Activated CD4-positive, alpha-beta T cell treated with anti-CD3 and anti-CD28 coated beads, Interleukin-2, amount 50 U/mL, for 1 hour (primary cell): Measurements from ENCODE around the gene WNK2.

ENCODE experiments used
- DNase-seq: peaks from one replicate; pipeline ENCODE4 v3.0.0-alpha.2; 2020

The WNK2 gene

DNA sequence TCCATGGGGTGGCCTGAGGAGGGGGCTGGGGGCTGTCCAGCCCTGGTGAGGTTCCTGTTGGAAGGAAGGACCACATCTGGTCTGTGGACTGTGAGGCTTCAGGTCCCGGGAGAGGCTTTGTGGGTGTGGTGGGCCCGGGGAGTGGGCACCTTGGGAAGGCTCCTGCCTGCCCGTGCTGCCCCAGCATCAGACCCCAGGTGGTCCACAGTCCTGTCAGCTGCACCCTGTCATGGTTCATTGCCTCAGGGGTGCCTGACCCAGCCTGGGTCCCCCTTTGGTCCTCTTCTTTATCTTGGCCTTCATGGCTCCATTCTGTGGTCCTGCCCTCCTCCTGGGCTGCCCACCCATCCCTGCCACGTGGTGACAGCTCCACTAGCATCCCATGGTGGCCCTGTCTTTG is 36.7 kb downstream of the WNK2 start:
- DNase-seq, result no peak

DNA sequence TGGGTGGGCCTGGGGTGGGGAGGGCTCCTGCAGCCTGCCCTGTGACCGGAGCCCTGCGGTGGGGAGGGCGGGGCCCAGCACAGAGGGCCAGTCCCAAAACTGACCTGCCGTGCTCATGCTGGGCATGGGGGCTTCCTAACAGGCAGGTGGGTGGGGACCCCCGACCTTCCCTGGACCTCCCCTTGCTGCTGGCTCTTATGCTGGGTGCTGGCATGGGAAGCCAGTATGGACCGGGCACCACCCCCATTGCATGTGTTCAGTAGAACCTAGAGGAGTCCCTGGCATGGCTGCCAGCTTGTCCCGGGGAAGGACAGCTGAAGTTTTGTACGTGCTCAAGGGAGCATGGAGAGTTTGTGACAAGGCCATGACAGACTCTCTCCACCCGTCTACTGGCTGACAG is 37.1 kb downstream of the WNK2 start:
- no peak for DNase-seq

- no peak for DNase-seq
Measured at GRCh38 chr9:93222890-93223259, 38.9 kb downstream of the WNK2 start.

DNA sequence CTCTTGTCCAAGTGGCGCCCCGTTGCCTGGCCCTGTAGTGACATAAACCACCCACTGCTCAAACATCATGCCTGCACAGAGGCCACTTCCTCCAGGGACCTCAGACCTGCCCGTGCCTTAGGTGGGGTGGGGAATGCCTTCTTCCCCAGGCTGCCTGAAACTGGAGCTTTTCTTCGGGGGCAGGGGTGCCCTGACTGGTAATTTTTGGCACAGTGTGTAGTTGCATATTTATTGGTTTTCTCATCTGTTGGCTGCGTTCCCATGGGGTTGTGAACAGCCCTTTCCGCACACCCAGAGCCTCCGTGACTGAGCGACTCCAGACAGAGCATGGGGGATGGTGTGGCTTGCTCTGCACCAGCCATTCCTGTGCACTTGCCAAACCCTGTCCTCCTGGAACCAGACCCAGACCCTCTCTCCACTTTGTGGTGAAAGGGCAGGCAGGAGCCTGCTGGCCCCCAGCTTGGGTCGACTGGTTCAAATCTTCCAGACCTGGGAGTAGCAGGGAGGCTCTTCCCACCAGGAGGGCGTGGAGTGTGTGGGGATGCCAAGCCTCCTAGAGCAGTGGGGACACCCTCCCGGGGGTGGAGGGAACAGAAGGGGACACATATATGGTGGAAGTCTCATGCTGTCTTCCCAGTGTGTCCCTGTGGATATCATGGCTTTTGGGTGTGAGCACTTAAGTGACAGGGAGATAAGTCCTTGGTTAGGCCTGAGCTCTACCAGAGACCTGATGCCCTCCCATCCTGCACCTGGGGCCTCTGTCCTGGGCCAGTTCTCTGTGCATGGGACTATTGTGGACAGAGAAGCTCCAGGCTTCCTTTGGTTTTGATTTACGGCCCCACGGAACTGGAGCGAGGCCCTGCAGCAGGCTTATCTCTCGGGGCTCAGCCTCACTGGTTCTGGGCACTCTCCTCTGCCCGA is 39.6 kb downstream of the WNK2 start:
- DNase-seq, result no peak

GRCh38 chr9:93224591-93224990 is 40.7 kb downstream of the WNK2 start:
- DNase-seq, result no peak

GRCh38 chr9:93225417-93225816 is 41.5 kb downstream of the WNK2 start:
- no peak for DNase-seq

- no peak for DNase-seq
Measured at GRCh38 chr9:93225892-93226291, 42.0 kb downstream of the WNK2 start.

- no peak for DNase-seq
Measured at GRCh38 chr9:93226819-93227218, 42.9 kb downstream of the WNK2 start.

DNA sequence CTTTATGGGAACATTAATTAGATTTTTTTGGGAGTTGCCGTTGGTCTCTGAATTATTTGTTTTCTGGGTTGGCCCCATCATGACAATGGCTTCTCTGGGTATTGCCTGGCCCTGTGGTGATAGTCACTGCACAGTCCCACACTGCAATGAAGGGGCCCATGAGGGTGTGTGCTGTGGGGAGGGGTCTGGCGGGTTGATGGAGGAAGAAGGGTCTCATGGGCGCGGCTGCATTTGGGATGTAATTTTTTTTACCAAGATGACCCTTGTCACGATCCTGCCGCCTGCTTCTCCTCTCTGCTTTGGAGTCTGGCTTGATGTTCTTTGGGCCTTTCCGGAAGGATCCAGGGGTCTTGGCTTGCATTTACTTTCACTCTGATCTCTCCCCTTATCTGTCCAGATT is 44.1 kb downstream of the WNK2 start:
- no peak for DNase-seq

DNA sequence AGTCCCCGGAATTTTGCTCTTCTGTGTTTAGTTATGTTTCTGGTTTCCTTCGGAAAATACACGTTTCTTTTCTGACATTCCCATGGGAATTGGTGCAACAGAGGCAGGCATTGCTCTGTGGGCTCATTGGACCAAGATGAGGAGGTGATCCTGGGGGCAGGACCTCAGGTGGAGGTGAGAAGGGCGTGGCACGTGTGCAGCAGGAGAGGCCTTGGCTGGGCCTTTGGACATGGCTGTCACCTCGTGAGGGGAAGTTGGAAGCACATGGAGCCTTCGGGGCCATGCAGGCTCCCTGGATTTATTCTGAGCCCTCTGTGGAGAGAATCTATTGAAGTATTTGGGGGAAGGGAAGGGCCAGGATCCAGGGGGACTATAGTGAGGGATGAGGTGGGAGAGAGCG is 44.5 kb downstream of the WNK2 start:
- no peak for DNase-seq

DNA sequence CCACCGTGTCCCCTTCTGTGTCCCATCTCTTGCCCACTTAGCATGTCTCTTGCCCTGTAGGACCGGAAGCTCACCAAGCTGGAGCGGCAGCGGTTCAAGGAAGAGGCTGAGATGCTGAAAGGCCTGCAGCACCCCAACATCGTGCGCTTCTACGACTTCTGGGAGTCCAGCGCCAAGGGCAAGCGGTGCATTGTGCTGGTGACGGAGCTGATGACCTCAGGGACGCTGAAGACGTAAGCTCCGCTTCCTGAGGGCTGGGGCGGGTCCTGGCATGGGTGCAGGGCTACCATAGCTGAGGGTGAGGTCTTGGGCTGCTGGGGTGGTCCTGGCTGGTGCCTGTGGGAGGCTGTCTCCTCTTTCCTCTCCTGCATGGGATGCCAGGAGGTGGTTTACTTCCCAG is 45.7 kb downstream of the WNK2 start:
- DNase-seq, result no peak

DNA sequence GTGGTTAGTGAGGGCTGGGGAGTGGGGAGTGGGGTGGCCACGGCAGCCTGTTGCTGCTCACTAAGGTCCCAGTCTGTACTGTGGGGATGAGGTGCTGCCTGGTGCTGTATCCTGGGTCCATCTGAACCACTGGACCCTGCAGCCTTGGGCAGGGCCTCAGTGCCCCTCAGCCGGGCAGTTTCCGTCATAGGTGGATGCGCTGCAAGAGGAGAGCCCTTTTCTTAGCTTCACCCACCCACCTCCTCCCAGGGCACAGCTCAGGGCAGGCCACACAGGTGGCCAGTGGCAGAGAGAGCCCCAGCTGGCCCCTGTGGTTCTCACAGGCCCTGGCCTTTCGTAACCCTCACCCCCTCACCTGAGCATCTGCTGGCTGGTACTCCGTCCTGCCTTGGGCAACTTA is 46.2 kb downstream of the WNK2 start:
- no peak for DNase-seq

DNA sequence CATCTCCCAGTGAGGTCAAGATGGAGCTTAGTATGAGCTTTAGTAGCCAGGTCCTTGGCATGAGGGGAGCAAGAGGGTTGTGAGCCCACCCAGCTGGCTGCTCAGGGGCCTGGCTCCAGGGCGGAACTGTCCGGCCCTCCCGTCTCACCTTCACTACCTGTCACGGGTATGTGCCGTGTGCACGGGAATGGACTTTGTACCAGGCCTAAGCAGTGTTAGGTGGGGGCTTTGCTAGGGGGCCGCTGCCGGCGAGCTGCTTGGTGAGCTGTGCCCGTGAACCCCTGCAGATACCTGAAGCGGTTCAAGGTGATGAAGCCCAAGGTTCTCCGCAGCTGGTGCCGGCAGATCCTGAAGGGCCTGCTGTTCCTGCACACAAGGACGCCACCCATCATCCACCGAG is 46.7 kb downstream of the WNK2 start:
- no peak for DNase-seq

- DNase-seq, result no peak
Measured at GRCh38 chr9:93231121-93231694, 47.3 kb downstream of the WNK2 start.

- DNase-seq, result no peak
Measured at GRCh38 chr9:93231716-93232115, 47.8 kb downstream of the WNK2 start.

DNA sequence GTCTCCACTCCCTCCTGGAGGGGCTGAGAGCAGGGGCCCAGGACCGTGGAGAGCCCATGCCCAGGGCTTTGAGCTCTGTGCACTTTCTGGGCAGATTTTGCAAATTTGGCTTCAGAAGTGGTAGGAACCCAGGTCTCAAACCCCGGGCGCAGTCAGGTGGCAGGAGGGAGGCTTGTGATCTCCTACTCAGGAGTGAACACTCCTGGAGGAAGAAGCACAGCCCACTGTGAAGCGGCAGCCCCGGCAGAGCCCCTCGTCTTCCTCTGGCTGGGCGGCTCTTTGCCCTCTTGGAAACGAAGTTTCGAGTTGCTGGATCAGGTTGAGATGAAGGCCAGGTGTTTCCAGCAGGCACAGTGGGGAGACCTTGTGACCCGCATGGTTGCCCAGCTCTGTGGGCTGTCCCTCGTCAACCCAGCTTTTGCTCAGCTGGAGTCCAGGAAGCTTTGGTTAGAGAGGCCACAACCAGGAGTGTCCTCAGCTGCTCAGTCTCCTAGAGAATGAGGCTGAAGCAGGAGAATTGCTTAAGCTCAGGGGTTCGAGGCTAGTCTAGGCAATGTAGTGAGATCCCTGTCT is 48.5 kb downstream of the WNK2 start:
- no peak for DNase-seq

DNA sequence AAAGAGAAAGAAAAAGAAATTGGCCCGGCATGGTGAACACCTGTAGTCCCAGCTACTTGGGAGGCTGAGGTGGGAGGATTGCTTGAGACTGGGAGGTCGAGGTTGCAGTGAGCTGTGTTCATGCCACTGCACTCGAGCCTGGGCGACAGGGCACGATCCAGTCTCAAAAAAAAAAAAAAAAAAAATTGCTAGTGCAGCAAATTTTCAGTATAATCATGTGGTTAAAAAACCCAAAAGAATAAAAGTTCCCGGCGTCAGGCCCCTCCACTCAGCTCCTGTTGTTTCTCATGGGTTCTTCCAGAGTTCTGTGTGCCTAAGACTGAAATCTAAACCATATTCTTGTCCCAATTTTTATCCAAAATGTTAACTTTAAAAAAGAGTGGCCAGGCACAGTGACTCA is 49.1 kb downstream of the WNK2 start:
- no peak for DNase-seq

- no peak for DNase-seq
Measured at GRCh38 chr9:93234600-93234999, 50.7 kb downstream of the WNK2 start.

GRCh38 chr9:93235300-93235960 is 51.5 kb downstream of the WNK2 start:
- DNase-seq, result no peak

GRCh38 chr9:93236541-93237206 is 52.7 kb downstream of the WNK2 start:
- no peak for DNase-seq

DNA sequence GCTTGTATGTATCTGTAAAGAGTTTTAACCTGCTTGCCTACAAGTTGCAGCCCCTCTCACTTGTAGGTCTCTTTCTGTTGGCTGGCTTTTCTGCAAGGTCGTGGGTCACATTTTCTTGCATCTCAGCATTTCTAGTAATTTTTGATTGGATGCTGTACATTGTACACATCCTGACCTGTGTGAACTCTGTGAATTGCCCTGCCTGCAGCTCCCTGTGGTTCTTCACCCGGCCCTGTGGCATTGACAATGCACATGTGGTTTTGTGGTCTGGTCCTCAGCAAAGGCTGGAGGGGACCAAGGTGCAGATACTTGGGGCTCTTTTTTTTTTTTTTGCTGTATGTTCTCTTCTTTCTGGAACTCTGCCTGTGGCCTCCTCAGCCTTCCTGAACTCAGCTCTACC is 53.6 kb downstream of the WNK2 start:
- no peak for DNase-seq

GRCh38 chr9:93238953-93239925 is 55.3 kb downstream of the WNK2 start:
- no peak for DNase-seq
